ENCODE data around the gene AACS. TPM values are rescaled to one million over a fixed set of nuclear protein-coding genes. Genes with fewer than 3 reads are reported as not detected.

The AACS gene
- total and polyA plus RNA-seq, 2 of the 8 experiments (the other 6 are each of a cell fraction or from before 2014, with no cell fraction given), result 51.9 to 52.4 TPM

DNA sequence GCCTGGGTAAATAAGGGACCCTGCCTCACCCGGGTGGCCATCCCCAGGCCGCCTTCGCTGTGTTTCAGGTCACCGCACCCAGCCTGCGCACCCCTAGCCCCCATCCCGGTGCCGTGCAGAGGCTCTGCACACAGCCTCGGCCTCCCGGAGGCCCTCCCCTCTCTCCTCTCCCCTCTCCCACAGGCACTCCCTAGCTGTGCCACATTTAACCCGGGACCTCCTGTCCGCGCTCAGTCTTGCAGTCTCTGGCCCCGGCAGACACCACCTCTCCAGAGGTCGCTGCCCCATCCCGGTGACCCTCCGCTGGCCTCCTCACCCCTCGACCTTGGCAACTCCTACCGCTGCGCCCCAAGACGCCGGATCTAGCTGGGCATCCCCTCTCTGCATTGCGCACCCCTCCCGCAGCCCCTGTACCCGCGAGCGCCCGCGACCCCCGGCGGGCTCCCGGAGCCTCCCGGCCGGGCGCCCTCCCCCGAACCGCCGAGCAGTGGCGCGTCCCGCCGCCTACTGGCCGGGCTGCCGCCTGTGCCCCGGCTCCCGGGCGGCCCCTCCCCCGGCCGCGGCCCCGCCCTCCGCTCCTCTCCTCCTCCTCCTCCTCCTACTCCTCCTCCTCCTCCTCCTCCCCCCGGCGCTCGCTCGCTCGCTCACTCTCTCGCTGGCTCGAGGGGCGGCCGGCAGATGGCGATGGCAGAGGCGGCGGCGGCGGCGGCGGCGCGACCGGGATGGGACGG is 120.7 kb downstream of the AACS start, which contains the start of gene TMEM132B (continued):
- TF ChIP-seq RBBP5 (IDR thresholded peaks at IDR 0.05; ENCODE audit: borderline replicate concordance, low read depth, low read length) (0 out of 2 replicates have a peak, but pooled peaks have one; percentile 50), RAD21 (IDR thresholded peaks at IDR 0.05 in 1 of 2, conservative IDR thresholded peaks at IDR 0.05 in 1 of 2; ENCODE audit: low read depth in 2 of 2, low read length in 2 of 2) (peak; percentile 2 to 29; a peak in 2 of 4 replicates), YY1 (IDR thresholded peaks at IDR 0.05; ENCODE audit: low read depth, low read length) (no peak), ASH2L (IDR thresholded peaks at IDR 0.05; ENCODE audit: low read length) (peak; percentile 13), ZNF274 (IDR thresholded peaks at IDR 0.05; ENCODE audit: borderline replicate concordance, extremely low read depth, low read length) (no peak), POLR2A (IDR thresholded peaks at IDR 0.05; ENCODE audit: control extremely low read depth in 1 of 2, low read depth in 2 of 2, low read length in 2 of 2) (no peak; a peak in 1 of 3 replicates), SIRT6 (IDR thresholded peaks at IDR 0.05; ENCODE audit: low read length) (no peak), EP300 (IDR thresholded peaks at IDR 0.05; ENCODE audit: borderline replicate concordance in 1 of 2, low read depth in 2 of 2, low read length in 2 of 2) (0 out of 3 replicates have a peak, but pooled peaks of 1 of the 2 experiments have one; percentile 52), BACH1 (IDR thresholded peaks at IDR 0.05; ENCODE audit: low read length) (no peak), TEAD4 (IDR thresholded peaks at IDR 0.05; ENCODE audit: low read depth, low read length) (no peak)
- TF ChIP-seq, protein P1, sequence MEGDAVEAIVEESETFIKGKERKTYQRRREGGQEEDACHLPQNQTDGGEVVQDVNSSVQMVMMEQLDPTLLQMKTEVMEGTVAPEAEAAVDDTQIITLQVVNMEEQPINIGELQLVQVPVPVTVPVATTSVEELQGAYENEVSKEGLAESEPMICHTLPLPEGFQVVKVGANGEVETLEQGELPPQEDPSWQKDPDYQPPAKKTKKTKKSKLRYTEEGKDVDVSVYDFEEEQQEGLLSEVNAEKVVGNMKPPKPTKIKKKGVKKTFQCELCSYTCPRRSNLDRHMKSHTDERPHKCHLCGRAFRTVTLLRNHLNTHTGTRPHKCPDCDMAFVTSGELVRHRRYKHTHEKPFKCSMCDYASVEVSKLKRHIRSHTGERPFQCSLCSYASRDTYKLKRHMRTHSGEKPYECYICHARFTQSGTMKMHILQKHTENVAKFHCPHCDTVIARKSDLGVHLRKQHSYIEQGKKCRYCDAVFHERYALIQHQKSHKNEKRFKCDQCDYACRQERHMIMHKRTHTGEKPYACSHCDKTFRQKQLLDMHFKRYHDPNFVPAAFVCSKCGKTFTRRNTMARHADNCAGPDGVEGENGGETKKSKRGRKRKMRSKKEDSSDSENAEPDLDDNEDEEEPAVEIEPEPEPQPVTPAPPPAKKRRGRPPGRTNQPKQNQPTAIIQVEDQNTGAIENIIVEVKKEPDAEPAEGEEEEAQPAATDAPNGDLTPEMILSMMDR (IDR thresholded peaks at IDR 0.05; ENCODE audit: control extremely low read depth in 1 of 3, insufficient read depth in 1 of 3, low read depth in 1 of 3, low read length in 3 of 3), result peak in 2 of 3 experiments; percentile 54 to 67; a peak in 3 of 4 replicates
- TF ChIP-seq, protein P2, sequence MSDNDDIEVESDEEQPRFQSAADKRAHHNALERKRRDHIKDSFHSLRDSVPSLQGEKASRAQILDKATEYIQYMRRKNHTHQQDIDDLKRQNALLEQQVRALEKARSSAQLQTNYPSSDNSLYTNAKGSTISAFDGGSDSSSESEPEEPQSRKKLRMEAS (IDR thresholded peaks at IDR 0.05), result no peak

Measured in H1 (cell line).